ENCODE data around the gene CAMK2B. TPM values are rescaled to one million over a fixed set of nuclear protein-coding genes. Genes with fewer than 3 reads are reported as not detected.

The CAMK2B gene
- total RNA-seq, 1 donor from 2014 or later, result 0.30 TPM

DNA sequence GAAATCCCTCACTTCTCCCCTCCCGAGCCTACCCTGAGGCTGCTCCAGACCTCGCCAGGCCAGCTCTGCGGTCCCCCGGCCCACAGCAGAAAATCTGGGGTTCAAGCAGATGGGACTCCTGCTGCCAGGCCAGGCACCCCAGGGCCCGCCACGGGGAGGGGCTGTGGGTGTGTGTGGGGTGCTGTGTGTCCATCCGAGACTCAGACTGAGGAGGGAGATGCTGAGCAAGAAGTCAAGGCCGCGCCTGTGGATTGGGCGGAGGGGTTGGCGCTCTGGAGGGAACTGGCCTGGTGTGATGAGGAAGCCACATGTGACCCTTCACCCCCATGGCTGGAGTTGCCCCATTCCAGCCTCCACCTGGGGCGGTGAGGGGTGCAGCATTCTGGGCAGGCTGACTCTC is 73.5 kb downstream of the CAMK2B start:
- no peak for TF ChIP-seq CTCF (IDR thresholded peaks at IDR 0.05)
- no peak for ATAC-seq
- Histone ChIP-seq H3K27ac (no peak overlapping the region), H3K27me3 (ENCODE audit: low read depth) (no peaks in the 10 kb centered on the region), H3K4me1 (peaks cover 3% of the 10 kb centered on the region), H3K9me3 (no peaks in the 10 kb centered on the region), H3K36me3 (no peaks in the 10 kb centered on the region), H3K4me3 (no peak overlapping the region)
- DNase-seq, result no peak
- intact Hi-C loops (cut with DNase I), result no loop called here

- intact Hi-C loops (cut with DNase I), result no loop called here
- Histone ChIP-seq H3K27me3 (ENCODE audit: low read depth) (no peaks in the 10 kb centered on the region), H3K4me1 (no peaks in the 10 kb centered on the region), H3K36me3 (no peaks in the 10 kb centered on the region), H3K27ac (no peak overlapping the region), H3K4me3 (no peak overlapping the region), H3K9me3 (no peaks in the 10 kb centered on the region)
- DNase-seq (no peak), ATAC-seq (no peak)
- TF ChIP-seq CTCF (IDR thresholded peaks at IDR 0.05), result no peak
Observed at GRCh38 chr7:44251269-44251668, 74.1 kb downstream of the CAMK2B start.

DNA sequence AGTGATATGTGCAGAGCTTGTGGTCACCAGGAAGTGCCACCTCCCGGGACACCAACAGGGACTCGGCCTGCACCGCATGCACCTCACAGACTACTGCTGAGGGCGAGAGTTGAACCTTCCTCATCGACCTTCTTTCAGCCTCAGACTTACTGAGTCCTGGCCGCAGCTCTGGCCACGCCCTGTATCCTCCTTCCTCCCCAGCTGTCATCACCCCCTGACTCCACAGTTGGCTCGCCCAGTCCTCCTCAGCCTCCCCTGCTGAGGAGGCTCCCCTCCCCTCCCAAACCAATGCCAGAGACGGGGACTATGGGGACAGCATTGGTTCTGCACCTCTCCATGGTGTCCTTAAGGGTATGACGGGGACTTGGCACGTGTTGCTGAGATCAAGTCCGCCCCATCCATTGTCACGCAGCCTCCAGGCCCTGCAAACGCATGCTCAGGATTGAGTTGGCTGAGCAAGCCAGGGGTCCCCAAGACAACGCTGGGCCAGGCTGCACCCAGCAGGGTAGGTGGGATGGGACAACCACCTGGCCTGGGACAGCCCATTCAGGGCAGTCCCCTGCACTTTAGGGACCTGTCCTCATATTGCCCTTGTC is 75.7 kb downstream of the CAMK2B start:
- Histone ChIP-seq H3K27ac (no peak overlapping the region), H3K36me3 (no peaks in the 10 kb centered on the region), H3K4me3 (no peak overlapping the region), H3K4me1 (no peaks in the 10 kb centered on the region), H3K9me3 (no peaks in the 10 kb centered on the region), H3K27me3 (ENCODE audit: low read depth) (no peaks in the 10 kb centered on the region)
- DNase-seq (no peak), ATAC-seq (no peak)
- no peak for TF ChIP-seq CTCF (IDR thresholded peaks at IDR 0.05)
- intact Hi-C loops (cut with DNase I), result no loop called here

DNA sequence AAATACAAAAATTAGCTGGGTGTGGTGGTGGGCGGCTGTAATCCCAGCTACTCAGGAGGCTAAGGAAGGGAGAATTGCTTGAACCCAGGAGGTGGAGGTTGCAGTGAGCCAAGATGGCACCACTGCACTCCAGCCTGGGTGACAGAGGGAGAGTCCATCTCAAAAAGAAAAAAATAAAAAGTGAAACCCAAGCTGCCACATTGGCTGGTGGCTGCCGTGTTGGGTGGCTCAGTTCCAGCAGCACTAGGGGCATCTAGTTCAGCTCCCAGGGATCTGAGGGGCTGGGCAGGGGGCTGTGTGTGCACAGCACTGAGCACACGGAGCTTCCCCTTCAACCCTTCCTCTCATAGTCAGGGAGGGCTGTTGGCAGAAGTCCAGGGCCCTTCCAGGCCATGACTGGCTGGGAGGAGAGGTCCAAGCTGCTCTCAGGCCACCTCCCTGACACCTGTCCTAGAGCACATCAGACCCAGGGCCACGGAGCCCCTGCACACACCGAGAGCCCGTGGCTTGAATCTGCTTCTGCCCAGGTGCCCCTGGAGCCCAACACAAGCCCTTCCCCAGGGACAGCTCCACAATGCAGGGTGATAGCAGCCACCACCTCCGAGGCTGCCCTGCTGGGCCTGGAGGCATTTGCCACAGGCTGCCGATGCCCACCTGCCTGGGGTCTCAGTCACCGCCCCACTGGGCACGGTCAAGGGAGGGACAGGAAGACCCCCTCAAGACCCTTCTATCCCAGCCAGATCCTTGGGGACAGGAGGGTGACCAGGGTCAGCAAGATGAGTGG is 77.3 kb downstream of the CAMK2B start:
- intact Hi-C loops (cut with DNase I), result no loop called here
- ATAC-seq (no peak), DNase-seq (no peak)
- Histone ChIP-seq H3K36me3 (no peaks in the 10 kb centered on the region), H3K27me3 (ENCODE audit: low read depth) (peaks cover 6% of the 10 kb centered on the region), H3K27ac (no peak overlapping the region), H3K4me1 (no peaks in the 10 kb centered on the region), H3K4me3 (no peak overlapping the region), H3K9me3 (no peaks in the 10 kb centered on the region)
- no peak for TF ChIP-seq CTCF (IDR thresholded peaks at IDR 0.05)

DNA sequence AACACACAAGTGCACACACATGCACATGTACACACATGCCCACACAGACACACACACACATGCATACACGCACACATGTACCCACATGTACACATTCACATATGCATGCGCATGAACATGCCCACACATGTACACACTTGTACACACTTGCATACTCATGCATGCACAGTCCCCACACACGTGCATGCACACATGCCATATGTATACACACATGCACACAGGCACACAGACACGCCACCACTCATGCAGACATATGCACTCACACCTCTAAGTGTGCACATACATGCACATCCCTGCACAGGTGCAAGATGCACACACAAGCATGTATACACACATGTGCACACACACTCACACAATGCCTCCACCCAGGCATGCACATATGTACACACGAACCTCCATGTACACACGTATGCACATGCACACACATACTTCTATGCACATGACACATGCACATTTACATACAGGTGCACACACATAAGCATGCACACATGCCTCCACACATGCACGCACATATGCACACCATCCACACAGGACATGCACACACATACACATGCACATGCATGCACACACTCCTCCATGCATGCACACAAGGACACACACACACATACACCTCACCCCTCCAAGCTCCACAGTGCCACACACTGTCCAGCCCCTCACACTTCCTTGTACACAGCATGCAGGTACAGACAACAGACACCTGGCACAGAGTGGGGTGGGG is 78.8 kb downstream of the CAMK2B start:
- H3K36me3 ChIP-seq, result no peaks in the 10 kb centered on the region
- no peak overlapping the region for H3K27ac ChIP-seq
- intact Hi-C loops (cut with DNase I), result no loop called here
- TF ChIP-seq CTCF (IDR thresholded peaks at IDR 0.05), result no peak
- H3K4me1 ChIP-seq, result no peaks in the 10 kb centered on the region
- no peaks in the 10 kb centered on the region for H3K9me3 ChIP-seq
- H3K4me3 ChIP-seq, result no peak overlapping the region
- ATAC-seq (no peak), DNase-seq (no peak)
- H3K27me3 ChIP-seq (ENCODE audit: low read depth), result peaks cover 6% of the 10 kb centered on the region
